Cardiac septum (tissue), 1 donor: Measurements from ENCODE around the gene BLOC1S6. TPM values are rescaled to one million over a fixed set of nuclear protein-coding genes. Genes with fewer than 3 reads are reported as not detected.
"Not testable (repeated sequence)": the region's sequence is repeated elsewhere in the genome, so short reads cannot be mapped to it uniquely, and the experiment has no call there.

Experiments used
- DNase-seq: peaks from one replicate; pipeline ENCODE4 v3.0.0-alpha.2; 2020; ENCODE audit warnings: low spot score
- intact Hi-C: fragments of 100-400 bp; cut with DNase I; formaldehyde crosslinking; loops from one replicate; pipeline ENCODE4 v1.14.0; 2022
- total RNA-seq: library from RNA; stranded (reverse); fragmentation: NEBNext Ultra II Directional; extraction: Animal tissue kit (Norgen Biotek cat#: 25700); gene quantifications from one replicate; pipeline ENCODE4 v1.2.1, GENCODE V29; 2021
- donor health status: DM: no; HTN: no; CAD: no.

The BLOC1S6 gene
- total RNA-seq, 1 donor from 2014 or later: 29.1 TPM

DNA sequence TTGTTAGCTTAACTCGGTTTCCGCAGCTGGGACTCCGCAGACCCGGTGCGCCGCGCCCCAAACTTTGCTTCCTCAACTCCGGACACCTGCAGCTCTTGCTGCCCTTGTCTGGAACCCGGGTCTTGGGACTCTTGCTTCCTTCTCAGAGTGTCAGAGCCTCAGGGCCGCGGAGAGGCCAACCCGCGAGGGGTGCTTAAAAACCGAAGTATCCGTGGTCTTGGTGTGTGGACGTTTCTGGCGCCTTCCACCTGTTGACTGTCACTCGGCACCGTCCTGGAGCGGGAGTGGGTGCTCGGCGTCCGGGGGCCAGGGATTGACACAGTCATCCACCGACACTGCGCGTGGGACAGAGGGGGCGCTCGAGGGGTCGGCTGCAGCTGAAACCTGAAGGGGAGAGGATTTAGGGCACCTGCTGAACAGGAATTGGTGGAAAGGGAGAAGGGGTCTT, 48.0 kb downstream of the BLOC1S6 start:
- intact Hi-C loops: no loop called here
- peak; percentile 89 for DNase-seq

DNA sequence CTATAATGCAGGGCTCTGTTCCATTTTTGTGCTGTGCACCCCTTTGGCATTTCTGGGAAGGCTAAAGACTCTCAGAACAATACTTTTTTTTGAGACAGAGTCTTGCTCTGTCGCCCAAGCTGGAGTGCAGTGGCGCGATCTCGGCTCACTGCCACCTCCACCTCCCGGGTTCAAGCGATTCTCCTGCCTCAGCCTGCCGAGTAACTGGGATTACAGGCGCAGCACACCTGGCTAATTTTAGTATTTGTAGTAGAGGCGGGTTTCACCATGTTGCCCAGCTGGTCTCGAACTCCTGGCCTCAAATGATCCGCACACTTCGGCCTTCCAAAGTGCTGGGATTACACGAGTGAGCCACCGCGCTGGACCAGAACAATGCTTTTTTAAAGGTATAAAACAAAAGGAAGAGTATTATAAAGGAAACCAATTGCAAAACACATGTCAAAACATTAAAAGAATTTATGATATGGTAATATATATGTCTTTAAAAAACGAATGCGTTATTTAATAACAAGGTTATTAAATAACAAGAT, 48.6 kb downstream of the BLOC1S6 start:
- intact Hi-C loops: no loop called here
- no peak for DNase-seq

DNA sequence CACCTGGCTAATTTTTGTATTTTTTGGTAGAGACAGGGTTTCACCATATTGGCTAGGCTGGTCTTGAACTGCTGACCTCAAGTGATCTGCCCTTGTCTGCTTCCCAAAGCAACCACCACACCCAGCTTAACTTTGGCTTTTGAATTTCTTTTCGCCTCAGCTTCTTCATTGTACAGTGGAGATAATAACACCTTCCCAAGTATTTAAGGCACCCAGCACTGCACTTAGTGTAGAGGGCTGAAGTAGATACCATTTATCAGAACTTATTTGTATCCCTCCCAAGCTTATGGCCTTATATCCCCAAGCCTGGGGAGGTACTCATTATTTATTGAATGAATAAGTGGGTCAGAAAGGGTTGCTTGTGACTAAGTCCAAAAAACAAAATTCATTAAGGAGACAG, 50.0 kb downstream of the BLOC1S6 start:
- DNase-seq: no peak
- intact Hi-C loops: no loop called here

DNA sequence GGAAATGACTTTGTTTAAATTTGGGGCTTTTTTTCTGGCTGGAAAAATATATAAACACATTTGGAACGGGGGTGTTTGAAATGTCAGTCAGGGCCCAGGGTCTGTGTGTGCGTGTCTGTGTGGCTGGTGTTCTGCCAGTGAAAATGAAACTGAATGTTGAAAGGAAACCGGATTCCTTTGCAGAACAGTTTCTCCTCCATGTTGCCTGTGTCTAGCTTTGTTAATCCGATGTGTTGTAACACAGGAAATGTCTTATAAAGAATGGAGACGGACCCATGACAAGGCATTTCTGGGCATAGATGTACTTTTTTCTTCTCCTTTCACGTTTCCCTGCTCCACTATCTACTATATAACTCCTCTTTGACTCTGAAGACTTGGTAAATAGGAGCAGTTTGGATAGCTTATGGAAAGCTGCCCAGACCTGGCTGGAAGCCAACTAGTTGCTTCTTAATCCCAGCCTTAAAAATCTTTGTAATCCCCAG, 50.4 kb downstream of the BLOC1S6 start:
- intact Hi-C loops: no loop called here
- no peak for DNase-seq

DNA sequence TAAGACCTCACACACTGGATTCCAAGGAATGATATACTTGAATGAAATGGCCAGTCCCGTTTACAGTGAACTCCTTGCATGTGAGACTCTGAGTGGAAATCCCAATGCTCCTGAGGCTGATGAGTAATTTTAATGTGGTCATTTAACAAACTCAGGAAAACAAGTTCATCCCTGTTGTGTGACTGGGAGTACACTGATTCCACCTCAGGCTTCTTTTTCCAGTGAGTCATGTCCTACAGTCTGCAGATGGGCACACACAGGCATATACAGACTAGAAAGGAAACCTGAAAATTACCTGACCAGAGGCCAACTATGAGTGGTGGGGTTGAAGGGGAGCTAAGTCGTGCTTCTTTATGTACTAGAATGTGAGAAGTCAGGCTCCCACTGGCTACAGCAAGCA, 53.4 kb downstream of the BLOC1S6 start:
- intact Hi-C loops: no loop called here
- DNase-seq: no peak

DNA sequence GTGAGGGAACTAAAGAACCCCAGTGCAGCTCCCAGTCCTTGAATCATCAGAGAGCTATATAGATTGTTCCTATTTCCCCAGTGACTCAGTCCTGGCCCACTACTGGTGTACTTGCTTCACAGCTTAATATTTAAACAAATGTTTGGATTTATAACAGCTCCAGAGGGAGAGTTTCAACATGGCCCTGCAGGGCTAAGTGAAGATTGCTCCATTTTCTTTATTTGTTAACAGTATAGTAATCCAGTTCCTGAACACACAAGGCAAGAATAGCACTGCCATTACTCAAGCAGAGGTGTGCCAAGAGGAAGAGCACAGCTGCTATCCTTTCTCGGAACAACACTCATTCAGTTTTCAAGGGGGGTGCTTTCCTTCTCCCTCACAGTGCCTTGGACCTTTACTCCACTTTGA, 54.2 kb downstream of the BLOC1S6 start:
- no peak for DNase-seq
- intact Hi-C loops: no loop called here

DNA sequence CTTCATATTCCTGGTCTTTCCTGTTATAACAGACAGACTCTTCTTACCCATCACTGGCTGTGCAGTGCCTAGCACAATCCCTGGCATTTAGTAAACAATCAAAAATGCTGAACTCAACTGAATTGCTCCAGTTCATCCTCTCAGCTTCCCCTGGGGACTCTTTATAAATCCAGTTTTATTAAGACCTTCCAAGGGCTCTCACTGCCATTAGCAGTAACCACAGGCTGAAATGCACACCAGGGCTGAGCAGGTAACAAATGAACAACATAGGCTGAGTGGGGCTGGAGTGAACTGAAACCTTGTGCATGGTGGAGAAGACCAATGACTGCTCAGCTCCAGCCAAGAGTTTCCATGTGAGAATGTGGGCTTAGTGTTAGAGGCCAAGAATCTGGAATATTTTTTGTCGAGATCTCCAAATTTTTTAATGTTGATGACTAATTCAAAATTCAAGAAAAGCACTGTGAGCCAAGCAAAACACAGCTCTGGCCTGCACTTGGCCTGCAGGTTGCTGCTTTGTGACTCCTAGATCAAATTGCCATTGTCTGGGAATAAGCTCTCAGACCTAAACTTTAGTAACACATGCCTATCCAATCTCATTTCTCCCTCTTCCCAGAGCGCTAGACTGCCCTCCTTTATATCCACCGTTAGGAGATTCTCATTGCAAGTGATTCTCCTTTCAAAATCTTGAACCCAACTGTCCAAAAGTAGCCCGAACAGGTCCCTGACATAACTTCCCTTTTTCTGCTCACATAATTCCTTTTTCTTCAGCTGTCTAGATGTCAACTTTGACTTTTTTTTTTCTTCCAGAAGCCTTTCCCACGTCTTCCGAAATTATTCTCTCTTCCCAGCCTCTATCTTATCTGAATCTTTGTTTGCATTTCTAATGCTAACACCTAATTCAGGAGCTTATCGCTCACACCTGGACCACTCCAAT, 55.1 kb downstream of the BLOC1S6 start:
- DNase-seq: no peak

DNA sequence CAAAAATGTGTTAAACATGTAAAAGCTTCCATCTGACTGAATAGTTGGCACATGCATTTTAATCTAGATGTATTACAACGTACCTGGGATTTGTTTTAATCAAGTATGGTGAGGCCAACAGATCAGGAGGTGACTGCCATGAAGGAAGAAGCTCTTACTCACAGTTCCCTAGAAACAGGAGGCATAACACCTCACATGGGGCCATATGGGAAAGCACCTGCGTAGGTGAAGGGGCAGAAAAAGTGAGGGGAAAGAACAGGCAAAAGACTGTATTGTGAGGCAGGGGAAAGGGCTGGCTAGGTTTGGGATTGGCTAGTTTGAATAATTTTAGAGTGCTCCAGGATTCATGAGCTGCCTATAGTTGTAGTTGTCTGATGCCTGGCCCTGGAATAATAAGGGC, 57.3 kb downstream of the BLOC1S6 start:
- intact Hi-C loops: no loop called here
- DNase-seq: no peak

More for the DNA sequence above, 55.1 kb downstream of the BLOC1S6 start:
- intact Hi-C loops: no loop called here

DNA sequence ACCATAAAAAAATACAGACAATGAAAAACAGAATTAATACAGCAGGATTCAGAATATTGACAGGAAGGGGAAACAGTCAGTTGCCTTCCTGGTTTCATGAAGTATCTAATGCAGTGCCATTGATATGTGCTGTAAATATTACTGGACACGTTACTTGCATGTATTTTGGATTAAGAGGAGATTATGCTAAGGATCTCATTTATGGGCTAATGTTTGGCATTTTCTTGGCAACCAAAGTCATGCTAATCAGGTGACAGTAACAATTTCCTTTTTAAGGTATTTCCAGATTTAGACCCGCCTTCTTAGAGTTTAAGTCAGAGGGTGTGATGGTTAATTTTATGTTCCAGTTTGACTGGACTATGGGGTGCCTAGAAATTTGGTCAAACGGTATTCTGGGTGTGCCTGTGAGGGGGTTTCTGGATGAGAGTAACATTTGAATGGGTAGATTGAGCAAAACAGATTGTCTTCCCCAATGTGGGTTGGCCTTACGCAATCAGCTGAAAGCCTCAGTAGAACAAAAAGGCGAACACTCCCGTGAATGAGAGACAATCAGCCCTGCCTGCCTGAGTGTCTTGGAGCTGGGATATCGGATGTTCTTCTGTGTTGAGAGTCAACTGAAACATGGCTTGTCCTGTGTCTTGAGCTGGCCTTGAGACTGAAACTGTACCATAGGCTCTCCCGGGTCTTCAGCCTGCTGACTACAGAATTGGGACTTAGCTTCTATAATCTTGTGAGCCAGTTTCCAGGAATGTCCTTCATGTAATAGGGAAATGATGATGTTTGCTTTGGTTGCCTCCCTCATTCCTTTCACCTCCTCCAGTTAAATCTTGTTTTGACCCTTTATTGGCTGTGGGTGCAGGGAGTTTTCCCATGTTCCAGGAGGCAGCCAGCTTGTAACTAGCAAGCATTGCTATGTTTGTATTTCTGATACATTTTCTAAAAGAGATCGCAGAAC, 58.1 kb downstream of the BLOC1S6 start:
- intact Hi-C loops: no loop called here
- DNase-seq: no peak

DNA sequence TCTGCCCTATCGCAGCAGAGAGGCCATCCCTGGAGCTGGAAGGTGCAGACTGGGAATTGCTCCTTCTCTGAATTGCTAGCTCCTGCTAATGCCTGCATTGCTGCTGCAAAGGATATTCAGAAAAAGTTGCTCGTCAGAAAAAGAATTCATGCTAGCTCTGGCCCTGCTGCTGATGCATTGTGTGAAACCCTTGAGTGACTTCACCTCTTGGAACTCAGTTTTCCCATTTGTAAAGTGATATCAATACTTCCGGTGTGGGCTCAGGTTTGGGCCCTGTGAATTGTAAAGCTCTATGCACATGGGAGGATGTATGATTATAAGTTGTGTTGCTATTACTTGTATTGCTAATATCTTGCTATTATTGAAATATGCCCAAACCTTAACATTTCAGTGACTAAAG, 59.0 kb downstream of the BLOC1S6 start:
- DNase-seq: no peak
- intact Hi-C loops: no loop called here

DNA sequence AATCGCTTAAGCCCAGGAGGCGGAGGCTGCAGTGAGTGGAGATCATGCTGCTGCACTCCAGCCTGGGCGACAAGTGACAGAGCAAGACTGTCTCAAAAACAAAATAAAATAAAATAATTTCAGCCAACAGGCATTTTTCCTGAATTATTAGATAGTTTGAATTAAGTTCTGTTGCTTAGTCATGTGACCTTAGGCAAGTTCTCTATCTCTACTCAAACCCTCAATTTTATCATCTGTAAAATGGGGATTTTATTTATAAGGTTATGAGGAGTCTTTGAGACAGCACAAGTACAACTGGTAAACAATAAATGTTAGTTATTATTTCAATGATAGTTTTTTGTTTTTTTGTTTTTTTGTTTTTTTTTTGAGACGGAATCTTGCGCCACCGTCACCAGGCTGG, 60.6 kb downstream of the BLOC1S6 start:
- intact Hi-C loops: no loop called here
- DNase-seq: no peak

DNA sequence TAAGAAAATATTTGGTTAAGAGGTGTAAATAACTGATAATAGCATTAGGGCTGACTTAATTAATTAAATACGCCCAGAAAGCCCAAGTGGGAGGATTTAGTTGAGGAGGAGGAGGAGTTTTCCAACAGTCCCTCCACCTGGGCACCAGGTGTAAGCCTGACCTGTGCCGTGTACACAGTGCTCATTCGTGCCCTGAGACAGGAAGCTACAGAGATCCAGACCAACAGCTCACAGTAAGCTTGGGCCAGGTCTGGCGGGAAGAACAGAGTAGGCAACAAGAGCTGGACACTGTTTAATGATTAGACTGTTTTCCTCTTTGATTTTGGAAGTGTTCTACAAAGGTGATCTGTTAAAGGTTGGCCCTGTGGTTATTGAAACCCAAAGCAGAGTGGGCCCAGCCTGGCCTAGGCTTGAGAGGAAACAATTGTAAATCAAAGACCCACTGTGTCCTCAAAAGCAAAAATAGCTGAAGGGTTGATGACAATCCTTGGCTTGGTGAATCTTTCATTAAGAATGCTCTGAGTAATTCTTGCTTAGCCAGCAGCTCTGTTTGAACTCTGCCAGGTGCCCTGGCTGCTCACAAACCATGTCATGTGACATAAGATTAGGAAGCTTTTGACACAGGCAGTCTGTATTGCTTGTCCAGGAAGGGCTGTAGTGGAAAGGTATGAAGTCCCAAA, 61.5 kb downstream of the BLOC1S6 start:
- DNase-seq: no peak
- intact Hi-C loops: no loop called here

DNA sequence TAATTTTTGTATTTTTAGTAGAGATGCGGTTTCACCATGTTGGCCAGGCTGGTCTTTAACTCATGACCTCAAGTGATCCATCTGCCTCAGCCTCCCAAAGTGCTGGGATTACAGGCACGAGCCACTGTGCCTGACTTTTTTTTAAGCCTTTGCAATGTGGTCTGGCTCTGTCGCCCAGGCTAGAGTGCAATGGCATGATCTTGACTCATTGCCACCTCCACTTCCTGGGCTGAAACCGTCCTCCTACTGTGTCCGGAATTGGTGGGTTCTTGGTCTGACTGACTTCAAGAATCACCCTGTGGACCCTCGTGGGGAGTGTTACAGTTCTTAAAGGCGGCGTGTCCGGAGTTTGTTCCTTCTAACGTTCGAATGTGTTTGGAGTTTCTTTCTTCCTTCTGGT, 62.8 kb downstream of the BLOC1S6 start:
- intact Hi-C loops, DNase-seq: not testable (repeated sequence)

DNA sequence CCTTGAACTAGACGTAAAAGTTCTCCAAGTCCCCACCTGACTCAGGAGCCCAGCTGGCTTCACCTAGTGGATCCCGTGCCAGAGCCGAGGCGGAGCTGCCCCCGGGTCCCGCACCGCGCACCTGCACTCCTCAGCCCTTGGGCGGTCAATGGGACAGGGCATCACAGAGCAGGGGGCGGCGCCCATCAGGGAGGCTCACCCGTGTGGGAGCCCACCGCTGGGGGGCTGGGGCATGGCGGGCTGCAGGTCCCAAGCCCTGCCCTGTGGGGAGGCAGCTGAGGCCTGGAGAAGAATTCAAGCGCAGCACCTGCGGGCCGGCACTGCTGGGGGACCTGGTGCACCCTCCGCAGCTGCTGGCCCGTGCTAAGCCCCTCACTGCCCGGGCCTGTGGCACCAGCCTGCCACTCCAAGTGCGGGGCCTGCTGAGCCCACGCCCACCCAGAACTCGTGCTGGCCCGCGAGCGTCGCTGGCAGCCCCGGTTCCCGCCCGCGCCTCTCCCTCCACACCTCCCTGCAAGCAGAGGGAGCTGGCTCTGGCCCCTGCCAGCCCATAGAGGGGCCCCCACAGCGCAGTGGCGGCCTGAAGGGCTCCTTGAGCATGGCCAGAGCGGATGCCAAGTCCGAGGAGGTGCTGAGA, 63.8 kb downstream of the BLOC1S6 start:
- DNase-seq: no peak
- intact Hi-C loops: no loop called here

DNA sequence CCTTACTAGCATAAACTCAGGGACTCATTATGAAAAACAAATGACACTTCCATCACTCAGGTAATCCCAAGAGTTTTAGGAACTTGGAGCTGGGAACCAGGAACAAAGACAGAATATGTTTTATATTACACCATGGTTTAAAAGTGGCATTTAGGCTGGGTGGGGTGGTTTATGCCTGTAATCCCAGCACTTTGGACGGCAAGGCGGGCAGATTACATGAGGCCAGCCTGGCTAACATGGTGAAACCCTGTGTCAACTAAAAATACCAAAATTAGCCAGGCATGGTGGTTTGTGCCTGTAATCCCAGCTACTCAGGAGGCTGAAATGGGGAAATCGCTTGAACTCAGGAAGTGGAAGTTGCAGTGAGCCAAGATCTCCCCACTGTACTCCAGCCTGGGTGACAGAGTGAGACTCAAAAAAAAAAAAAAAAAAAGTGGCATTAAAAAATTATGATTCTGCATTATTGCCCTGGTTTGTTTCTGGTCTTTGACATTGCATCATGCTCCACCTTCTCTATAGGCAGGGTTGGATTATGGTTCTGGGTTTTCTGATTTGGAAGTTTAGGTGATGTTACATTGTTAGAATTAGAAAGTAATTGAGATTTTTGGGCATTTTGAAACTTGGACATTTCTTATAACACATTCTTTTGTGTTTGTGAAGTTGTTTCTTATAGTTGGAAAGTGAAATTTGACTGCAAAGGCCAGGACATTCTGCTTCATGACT, 66.7 kb downstream of the BLOC1S6 start:
- intact Hi-C loops: no loop called here

DNA sequence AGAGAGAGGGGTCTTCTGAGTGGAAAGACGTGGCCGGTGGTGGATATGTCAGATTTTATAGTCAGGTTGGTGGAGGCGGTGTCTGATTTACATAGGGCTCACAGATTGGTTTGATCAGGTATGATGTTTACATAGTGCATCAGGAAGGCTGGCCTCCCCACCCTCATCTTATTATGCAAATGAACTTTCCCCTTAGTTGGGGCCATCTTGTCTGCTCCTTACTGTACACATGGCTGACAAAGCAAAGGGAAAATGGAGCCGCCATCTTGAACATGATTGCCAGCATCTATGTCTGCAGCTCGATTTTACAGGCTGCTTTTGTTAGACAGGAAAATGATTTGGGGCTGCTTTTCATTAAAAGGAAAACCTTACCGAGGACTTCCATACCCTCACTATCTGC, 67.6 kb downstream of the BLOC1S6 start:
- intact Hi-C loops: no loop called here
- DNase-seq: no peak

More for the DNA sequence above, 66.7 kb downstream of the BLOC1S6 start:
- DNase-seq: no peak

DNA sequence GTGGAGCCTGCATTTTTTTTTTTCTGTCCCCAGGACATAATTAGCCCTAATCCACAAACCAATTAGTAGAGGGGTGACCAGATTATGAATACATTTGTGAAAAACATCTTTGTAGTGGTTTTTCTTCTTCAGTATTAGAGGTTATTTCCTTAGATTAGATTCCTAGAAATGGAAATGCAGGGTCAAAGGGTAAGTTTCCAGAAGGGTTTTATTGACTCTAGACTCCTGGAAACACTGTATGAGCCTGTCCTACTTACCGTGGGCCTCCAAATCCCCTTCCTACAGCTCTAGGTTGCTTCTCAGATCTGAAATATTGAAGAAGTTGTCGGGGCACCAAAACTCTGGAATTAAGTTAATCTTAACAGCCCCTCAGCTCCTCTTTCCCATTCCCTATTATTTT, 70.1 kb downstream of the BLOC1S6 start:
- intact Hi-C loops: no loop called here
- DNase-seq: no peak
